Left ventricle myocardium inferior (tissue), 1 donor: ENCODE measurements around the gene CCDC188. TPM values are rescaled to one million over a fixed set of nuclear protein-coding genes. Genes with fewer than 3 reads are reported as not detected.

Experiments used
- DNase-seq: peaks from one replicate; pipeline ENCODE4 v3.0.0-alpha.2; 2020
- H3K27ac ChIP-seq: fragments of 200-600 bp; replicated peaks from 2 replicates; pipeline ENCODE4 v1.8.0; 2021
- H3K27me3 ChIP-seq: fragments of 200-600 bp; 2 replicates; pipeline ENCODE4 v1.8.0; 2021; ENCODE audit warnings: low read depth
- H3K36me3 ChIP-seq: fragments of 200-600 bp; 2 replicates; pipeline ENCODE4 v1.8.0; 2021
- H3K4me1 ChIP-seq: fragments of 200-600 bp; 2 replicates; pipeline ENCODE4 v1.8.0; 2021
- H3K4me3 ChIP-seq: fragments of 200-600 bp; 2 replicates; pipeline ENCODE4 v1.8.0; 2021; ENCODE audit warnings: mild to moderate bottlenecking, moderate library complexity
- H3K9me3 ChIP-seq: fragments of 200-600 bp; replicated peaks from 2 replicates; pipeline ENCODE4 v1.8.0; 2021
- intact Hi-C: fragments of 100-400 bp; cut with micrococcal nuclease; formaldehyde crosslinking; loops from one replicate; pipeline ENCODE4 v1.11.0; 2022
- total RNA-seq: library from RNA; stranded (reverse); fragmentation: NEBNext Ultra II Directional; extraction: Animal tissue kit (Norgen Biotek cat#: 25700); gene quantifications from one replicate; pipeline ENCODE4 v1.2.1, GENCODE V29; 2021
- TF ChIP-seq, protein P1 (sequence below): fragments of 200-600 bp; IDR thresholded peaks from 2 replicates; pipeline ENCODE4 v1.8.0; 2021; ENCODE audit warnings: antibody characterized with exemption, mild to moderate bottlenecking, borderline replicate concordance
- donor health status: DM: no; HTN: yes; CAD: no; lungs with severe emphysema.

The CCDC188 gene
- total RNA-seq, 1 donor from 2014 or later, result not detected

DNA sequence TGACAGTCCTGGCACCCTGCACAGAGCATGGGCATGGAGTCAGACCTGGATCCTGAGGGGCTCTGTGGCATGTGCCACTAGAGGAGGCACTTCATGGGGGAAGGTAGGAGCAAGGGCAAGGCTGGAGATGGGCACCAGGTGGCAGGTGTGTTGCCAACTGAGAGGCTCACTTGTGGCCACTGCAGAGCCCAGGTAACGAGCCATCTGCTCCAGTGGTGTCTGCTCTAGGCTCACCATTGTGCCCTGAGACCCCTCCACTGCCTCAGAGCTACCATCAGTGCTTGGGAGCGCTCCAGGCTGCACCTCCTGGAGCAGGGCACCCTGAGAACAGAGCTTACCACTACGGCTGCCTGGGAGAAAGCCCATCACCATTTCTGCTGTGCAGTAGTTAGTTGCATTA, 20.5 kb downstream of the CCDC188 start:
- Histone ChIP-seq H3K27ac (peak overlapping the region; percentile 100), H3K27me3 (no peaks in the 10 kb centered on the region), H3K4me1 (peaks cover 63% of the 10 kb centered on the region), H3K4me3 (peak overlapping the region; percentile 96), H3K9me3 (no peaks in the 10 kb centered on the region), H3K36me3 (peaks cover 23% of the 10 kb centered on the region)
- TF ChIP-seq, protein P1, sequence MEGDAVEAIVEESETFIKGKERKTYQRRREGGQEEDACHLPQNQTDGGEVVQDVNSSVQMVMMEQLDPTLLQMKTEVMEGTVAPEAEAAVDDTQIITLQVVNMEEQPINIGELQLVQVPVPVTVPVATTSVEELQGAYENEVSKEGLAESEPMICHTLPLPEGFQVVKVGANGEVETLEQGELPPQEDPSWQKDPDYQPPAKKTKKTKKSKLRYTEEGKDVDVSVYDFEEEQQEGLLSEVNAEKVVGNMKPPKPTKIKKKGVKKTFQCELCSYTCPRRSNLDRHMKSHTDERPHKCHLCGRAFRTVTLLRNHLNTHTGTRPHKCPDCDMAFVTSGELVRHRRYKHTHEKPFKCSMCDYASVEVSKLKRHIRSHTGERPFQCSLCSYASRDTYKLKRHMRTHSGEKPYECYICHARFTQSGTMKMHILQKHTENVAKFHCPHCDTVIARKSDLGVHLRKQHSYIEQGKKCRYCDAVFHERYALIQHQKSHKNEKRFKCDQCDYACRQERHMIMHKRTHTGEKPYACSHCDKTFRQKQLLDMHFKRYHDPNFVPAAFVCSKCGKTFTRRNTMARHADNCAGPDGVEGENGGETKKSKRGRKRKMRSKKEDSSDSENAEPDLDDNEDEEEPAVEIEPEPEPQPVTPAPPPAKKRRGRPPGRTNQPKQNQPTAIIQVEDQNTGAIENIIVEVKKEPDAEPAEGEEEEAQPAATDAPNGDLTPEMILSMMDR, result no peak
- DNase-seq, result no peak
- intact Hi-C loops, result no loop called here

DNA sequence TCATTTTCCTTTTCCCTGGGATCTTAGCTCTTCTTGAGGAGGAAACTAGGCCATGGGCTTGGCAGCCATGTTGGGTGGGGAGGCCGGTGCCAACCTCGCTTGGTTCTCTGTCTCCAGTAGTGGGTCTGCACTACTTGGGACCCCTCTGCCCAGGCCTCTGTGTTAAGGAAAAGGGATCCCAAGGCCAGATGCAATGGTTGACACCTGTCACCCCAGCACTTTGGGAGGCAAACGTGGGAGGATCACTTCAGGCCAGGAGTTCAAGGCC, 21.2 kb downstream of the CCDC188 start:
- H3K4me1 ChIP-seq, result peaks cover 56% of the 10 kb centered on the region
- H3K9me3 ChIP-seq, result no peaks in the 10 kb centered on the region
- TF ChIP-seq, protein P1, result no peak
- H3K27ac ChIP-seq, result no peak overlapping the region
- no peaks in the 10 kb centered on the region for H3K27me3 ChIP-seq
- intact Hi-C loops, result no loop called here
- DNase-seq, result no peak
- H3K36me3 ChIP-seq, result peaks cover 30% of the 10 kb centered on the region
- no peak overlapping the region for H3K4me3 ChIP-seq

DNA sequence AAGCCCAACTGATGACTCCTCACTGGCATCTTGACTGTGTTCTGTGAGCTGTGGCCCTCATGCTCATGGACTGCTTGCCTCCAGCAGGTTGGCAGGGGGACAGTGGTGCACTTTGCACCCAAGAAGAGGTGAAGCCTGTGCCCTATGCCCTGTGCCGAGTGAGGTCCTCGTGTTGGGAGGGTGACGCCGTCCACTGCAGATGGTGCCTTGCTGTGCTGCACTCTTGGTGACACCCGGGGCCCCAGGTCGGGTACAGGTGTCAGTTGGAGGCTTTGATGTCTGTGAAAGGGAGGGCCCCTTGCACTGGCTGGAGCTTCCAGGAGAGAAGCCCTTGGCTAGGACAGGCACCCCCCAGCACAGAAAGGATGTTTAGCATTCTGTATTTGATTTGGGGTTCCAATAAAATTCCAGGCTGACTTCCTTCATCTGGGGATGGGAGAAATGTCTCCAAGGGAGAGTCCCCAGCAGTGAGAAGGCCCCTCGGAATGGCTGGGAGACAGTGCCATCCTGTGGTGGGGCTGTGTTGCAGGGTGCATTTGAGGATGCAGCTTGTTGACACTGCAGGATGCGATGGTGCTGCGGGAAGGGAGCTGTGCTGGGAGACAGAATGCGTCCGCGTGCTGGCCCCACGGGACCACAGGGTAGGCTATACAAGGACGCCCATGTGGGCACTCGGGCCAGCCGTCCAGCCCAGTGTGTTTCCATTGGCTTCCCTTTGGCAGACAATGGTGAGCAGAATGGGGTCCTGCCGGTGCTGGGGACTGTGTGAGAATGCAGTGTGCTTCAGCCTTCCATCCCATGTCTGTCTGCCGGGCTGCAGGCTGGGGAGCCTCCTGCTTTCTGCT, 21.7 kb downstream of the CCDC188 start:
- no peak overlapping the region for H3K4me3 ChIP-seq
- no peak for DNase-seq
- peaks cover 51% of the 10 kb centered on the region for H3K4me1 ChIP-seq
- no peaks in the 10 kb centered on the region for H3K27me3 ChIP-seq
- TF ChIP-seq, protein P1, result peak; percentile 49
- peaks cover 33% of the 10 kb centered on the region for H3K36me3 ChIP-seq
- peak overlapping the region; percentile 16 for H3K27ac ChIP-seq
- H3K9me3 ChIP-seq, result no peaks in the 10 kb centered on the region
- intact Hi-C loops, result no loop called here

DNA sequence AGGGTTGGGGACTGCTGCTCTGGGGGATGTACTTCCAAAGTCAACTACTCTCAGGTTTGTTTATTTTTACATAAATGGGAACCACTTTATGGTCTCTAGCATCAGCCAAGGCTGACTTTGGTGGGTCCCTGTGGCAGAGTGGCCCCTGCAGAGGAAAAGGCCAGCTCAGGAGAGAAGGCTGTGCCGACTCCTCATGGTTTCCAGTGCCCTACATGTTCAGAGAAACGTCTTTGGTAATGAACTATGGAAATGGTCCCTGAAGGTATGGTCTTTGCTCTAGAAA, 22.3 kb downstream of the CCDC188 start:
- DNase-seq, result no peak
- TF ChIP-seq, protein P1, result no peak
- H3K4me1 ChIP-seq, result peaks cover 45% of the 10 kb centered on the region
- intact Hi-C loops, result no loop called here
- peaks cover 39% of the 10 kb centered on the region for H3K36me3 ChIP-seq
- H3K4me3 ChIP-seq, result no peak overlapping the region
- H3K27ac ChIP-seq, result no peak overlapping the region
- no peaks in the 10 kb centered on the region for H3K9me3 ChIP-seq
- no peaks in the 10 kb centered on the region for H3K27me3 ChIP-seq

DNA sequence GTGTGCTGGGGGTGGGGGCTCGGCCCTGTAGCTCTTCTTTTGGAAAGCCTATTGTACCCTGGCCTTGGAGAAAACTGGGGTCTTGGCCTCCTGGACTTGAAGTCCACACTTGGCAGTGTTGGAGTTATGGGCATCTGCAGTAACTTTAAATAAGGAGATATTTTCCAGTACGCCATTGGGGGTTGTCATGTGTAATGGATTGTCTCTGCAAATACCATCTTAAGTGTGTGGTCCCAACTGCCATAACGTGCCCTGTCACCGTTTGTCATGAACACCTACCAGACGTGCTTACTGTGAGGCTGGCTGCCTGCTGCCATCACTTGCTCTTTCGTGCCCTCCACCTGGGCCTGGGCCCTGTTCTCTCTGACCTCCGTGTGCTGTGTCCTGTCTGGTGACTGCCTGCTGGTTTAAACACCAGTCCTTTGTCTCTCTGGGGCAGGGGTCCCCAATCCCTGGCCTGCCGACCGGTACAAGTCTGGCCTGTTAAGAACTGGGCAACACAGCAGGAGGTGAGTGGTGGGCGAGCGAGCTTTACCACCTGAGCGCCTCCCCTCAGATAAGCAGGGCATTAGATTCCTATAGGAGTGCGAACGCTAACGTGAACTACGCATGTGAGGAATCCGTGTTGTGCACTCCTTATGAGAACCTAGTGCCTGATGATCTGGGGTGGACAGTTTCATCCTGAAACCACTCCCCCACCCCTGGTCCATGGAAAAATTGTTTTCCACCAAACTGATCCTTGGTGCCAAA, 22.8 kb downstream of the CCDC188 start:
- Histone ChIP-seq H3K9me3 (no peaks in the 10 kb centered on the region), H3K4me3 (no peak overlapping the region), H3K4me1 (peaks cover 40% of the 10 kb centered on the region), H3K27ac (peak overlapping the region; percentile 12), H3K27me3 (no peaks in the 10 kb centered on the region), H3K36me3 (peaks cover 41% of the 10 kb centered on the region)
- TF ChIP-seq, protein P1, result no peak
- intact Hi-C loops, result no loop called here
- DNase-seq, result no peak
